Skeletal muscle cell (primary cell): ENCODE results near the gene ZNF254.
"Not testable (repeated sequence)": the region's sequence is repeated elsewhere in the genome, so short reads cannot be mapped to it uniquely, and the experiment has no call there.

Experiments used
- DNase-seq: peaks from one replicate; pipeline ENCODE4 v3.0.0-alpha.2; 2010; ENCODE audit warnings: low read depth
- H3K4me3 ChIP-seq: 2 replicates; pipeline ENCODE4 v1.5.1; 2011; ENCODE audit warnings: low read depth, mild to moderate bottlenecking, control low read depth, low read length, moderate library complexity

ZNF254 gene

DNA sequence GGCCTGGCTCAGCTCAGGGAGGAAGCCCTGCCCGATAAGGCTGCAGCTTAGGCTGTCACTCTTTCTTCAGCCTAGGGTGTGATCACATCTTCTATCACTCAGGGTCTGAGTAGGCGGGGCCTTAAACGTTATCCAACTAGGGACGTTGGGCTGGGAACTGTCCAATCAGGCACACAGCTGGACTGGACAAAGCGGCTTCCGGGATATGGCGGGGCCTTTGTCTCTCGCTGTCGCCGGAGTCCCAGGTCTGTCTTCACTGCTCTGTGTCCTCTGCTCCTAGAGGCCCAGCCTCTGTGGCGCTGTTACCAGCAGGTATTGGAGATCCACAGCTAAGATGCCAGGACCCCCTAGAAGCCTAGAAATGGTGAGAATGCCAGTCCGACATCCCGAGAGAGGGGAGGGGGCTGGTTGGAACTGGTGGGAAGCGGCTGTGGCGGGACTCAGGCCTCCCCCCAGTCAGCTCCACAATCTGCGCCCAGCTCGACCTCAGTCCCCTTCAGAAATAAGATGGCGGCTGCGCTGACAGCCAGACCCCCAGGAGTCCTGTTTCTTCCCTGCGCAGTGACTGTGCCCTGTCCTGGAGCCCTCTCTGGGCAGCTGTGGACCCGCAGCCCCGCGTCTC, at the start of gene ZNF254:
Gene ZNF254, plus strand, starts transcription at position 214 of the 622 bp plus-strand sequence. Its CDS starts 121 bp downstream, at position 335.
- peak within 1 kb of the TSS; percentile 91 for H3K4me3 ChIP-seq
- DNase-seq = peak; percentile 87

DNA sequence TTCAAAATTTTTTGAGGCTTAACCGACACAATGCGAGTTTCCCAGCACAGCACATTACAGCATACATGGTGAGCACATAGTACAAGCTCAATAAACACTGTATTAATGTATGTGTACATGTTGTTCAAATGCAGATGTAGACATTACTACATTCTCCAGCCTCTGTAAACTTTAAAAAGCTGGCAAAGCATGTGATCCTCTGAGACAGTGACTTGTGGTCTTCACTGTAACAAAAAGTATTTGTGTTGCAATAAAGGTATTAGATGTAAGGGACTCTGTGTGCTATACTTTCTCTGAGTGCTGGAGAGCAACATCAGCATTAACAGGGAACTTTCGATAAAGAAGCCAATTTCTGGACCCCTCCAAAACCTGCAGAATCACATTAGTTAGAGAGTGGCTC, 46.4 kb upstream of the ZNF254 start:
- no peak overlapping the region for H3K4me3 ChIP-seq
- DNase-seq = no peak

DNA sequence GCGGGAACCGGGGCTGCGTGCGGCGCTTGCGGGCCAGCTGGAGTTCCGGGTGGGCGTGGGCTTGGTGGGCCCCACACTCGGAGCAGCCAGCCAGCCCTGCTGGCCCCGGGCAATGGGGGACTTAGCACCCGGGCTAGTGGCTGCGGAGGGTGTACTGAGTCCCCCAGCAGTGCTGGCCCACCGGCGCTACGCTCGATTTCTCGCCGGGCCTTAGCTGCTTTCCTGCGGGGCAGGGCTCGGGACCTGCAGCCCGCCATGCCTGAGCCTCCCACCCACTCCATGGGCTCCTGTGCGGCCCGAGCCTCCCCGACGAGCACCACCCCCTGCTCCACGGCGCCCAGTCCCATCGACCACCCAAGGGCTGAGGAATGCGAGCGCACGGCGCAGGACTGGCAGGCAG, 45.7 kb upstream of the ZNF254 start:
- DNase-seq, H3K4me3 ChIP-seq: not testable (repeated sequence)

DNA sequence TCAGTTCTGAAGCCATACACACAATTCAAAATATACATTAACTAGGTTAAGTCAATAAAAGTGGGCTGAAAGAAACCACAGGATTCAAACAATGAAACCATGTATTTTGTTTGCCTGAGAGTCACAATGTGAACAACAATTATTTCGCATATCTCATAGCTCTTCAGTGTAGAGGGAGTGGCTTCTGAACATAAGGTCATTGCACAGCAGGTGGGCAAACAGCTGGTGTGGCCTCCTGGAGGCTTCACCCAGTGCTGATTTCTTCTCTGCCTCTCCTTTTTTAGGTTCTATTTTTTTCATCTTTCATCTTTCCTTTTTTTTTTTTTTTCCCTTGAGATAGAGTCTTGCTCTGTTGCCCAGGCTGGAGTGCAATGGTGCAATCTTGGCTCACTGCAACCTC, 40.4 kb upstream of the ZNF254 start:
- no peak overlapping the region for H3K4me3 ChIP-seq
- DNase-seq = no peak

DNA sequence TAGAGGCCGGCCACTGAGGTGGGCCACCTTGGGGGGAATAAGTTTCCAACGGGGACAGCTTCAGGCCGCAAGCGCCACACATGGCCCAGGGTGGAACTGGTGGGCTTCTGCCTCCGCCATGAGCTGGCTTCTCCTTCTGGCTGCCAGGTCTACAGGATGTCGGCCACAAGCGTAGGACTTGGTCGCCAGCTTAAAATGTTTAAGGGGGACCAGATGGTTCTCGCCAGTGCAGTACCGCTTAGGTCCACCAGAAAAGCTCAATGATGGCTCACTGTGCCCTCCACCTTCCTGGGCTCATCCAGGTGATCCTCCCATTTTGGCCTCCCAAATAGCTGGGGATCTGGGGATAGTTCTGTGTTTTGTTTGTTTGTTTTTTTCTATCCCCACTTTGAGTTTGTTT, 38.7 kb upstream of the ZNF254 start:
- no peak overlapping the region for H3K4me3 ChIP-seq
- DNase-seq = no peak

DNA sequence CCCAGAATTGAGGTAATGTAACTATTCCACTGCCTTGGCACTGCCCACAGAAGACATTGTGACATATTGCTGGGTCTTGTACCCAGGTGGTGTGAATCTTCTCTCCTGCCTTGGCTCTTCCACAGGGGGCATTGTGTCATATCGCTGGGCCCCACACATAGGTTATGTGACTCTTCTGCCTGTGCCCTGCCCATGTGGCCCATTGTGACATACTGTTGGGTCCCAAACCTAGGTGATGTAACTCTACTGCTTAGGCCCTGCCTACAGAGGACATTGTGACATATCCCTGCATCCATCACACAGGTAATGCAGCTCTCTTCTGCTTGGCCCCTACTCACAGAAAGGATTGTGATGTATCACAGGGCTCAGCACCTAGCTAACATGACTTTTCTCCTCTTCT, 37.5 kb upstream of the ZNF254 start:
- no peak for DNase-seq
- H3K4me3 ChIP-seq = no peak overlapping the region

- no peak overlapping the region for H3K4me3 ChIP-seq
- no peak for DNase-seq
Measured at GRCh38 chr19:24051516-24051915, 35.5 kb upstream of the ZNF254 start.

GRCh38 chr19:24052811-24053210, 34.2 kb upstream of the ZNF254 start:
- DNase-seq = peak; percentile 36

GRCh38 chr19:24053601-24054000, 33.4 kb upstream of the ZNF254 start:
- DNase-seq = no peak
- H3K4me3 ChIP-seq = no peak overlapping the region

More at GRCh38 chr19:24052811-24053210, 34.2 kb upstream of the ZNF254 start:
- no peak overlapping the region for H3K4me3 ChIP-seq

DNA sequence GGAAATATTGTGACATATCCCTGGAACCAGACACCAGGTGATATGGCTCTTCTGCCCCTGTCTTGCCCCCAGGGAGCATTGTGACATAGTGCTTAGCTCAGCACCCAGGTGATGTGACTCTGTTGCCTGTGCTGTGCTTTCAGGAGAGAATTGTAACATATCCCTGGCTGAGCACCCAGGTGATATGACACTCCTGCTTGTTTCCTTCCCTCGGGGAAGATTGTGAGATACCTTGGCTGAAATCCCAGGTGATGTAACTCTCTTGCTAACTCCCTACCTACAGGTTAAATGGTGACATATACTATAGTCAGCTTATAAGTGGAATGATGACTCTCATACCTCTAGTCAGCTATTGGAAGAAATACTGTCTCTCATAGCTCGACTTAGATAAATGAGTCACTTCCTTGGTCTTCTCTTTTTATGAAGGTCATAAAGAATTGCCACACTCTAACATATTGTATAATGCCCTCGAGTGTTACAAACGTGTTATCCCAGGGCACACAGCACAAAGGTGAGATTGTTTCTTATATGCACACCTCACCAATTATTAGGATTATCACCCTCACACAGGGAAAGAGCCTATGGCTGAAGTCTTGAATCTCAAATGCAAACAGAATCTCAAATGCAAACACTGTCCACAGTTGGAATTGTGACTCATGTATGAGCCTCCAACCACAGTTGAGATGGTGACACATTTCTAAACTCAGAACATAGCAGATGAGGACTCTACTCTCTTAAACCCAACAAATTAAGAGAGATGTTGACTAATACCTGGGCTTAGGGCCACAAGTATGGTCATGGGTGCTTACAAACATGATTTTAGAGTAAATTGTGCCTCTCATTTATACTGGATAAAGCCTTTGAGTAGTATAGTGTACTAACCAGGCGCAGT, 32.7 kb upstream of the ZNF254 start:
- H3K4me3 ChIP-seq = no peak overlapping the region
- DNase-seq = peak; percentile 46

DNA sequence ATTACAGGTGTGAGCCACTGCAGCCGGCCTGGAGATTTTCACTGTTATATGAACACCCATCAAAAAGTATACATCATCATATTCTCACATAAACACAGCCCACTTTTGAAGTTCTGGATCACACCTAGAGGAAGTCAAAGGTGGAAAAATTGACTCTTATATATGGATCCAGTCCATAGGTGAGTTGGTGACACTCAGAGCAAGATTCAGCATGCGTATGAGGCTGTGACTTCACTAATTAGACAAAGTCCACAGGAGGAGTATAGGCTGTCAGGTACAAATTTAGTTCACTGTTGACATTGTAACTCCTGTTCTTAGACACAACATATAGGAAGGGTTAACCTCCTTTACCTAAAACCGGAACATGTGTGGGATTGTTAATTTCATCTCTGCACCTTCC, 31.4 kb upstream of the ZNF254 start:
- H3K4me3 ChIP-seq = no peak overlapping the region

DNA sequence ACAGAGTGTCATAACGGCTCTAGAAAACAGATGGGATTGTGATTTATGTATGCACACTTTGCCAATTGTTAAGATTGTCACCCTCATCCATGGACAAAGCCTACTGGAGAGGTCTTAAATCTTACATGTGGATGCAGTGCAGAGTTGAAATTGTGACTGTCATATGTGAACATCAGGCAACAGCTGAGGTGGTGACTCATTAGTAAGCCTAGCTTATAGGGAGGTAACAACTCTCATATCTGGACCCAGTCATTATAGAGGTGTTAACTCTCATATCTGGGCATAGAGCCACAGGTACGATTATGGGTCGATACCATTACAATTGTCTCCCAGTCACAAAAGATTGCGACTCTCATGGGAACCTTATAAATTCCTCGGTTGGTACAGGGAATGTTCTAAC, 29.8 kb upstream of the ZNF254 start:
- DNase-seq = no peak
- no peak overlapping the region for H3K4me3 ChIP-seq

More for the DNA sequence above, 31.4 kb upstream of the ZNF254 start:
- DNase-seq = no peak

GRCh38 chr19:24059563-24060295, 27.3 kb upstream of the ZNF254 start:
- DNase-seq = no peak
- no peak overlapping the region for H3K4me3 ChIP-seq

DNA sequence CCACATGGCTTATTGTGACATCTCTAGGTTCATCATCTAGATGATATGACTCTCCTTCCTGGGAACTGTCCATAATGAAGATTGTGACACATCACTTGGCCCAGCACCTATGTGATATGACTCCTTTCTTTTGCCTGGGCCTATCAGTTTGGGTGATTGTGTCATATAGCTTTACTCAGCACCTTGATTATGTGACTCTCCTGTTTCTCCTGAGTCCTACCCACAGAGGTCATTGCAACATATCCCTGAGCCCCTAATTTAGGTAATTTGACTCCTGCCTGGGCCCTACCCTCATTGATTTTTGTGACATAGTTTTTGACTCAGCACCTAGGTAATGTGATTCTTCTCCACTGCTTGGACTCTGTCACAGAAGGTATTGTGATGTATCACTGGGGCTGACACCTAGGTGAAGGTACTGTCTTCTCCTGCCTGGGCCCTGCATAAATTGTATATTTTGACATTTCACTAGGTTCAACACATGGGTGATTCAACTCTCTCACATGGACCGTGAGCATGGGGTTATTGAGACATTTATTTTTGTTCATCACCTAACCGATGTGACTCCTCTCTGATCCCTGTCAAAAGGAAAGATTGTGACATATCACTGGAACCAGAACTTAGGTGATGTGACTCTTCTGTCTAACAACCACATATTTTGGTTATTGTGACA, 26.2 kb upstream of the ZNF254 start:
- no peak overlapping the region for H3K4me3 ChIP-seq
- DNase-seq = no peak

GRCh38 chr19:24062190-24062589, 24.8 kb upstream of the ZNF254 start:
- no peak for DNase-seq
- H3K4me3 ChIP-seq = no peak overlapping the region

- H3K4me3 ChIP-seq = no peak overlapping the region
- DNase-seq = no peak
Measured at GRCh38 chr19:24063295-24063694, 23.7 kb upstream of the ZNF254 start.

DNA sequence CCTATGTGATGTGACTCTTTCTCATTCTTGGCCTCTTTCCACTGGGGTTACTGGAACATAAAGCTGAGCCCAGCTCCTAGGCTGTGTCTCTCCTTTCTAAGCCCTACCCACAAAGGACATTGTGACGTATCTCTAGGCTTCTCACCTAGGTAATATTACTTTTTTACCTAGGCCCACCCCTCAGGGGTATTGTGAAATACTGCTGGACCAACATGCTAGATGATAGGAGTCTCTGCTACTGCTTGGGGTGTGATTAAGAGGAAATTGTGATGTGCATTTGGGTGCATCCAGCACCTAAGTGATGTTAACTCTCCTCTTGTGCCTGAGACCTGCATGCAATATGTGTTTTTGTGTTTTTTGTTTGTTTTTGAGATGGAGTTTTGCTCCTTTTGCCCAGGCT, 22.8 kb upstream of the ZNF254 start:
- DNase-seq = no peak
- no peak overlapping the region for H3K4me3 ChIP-seq

GRCh38 chr19:24065243-24065642, 21.7 kb upstream of the ZNF254 start:
- no peak overlapping the region for H3K4me3 ChIP-seq
- DNase-seq = no peak

DNA sequence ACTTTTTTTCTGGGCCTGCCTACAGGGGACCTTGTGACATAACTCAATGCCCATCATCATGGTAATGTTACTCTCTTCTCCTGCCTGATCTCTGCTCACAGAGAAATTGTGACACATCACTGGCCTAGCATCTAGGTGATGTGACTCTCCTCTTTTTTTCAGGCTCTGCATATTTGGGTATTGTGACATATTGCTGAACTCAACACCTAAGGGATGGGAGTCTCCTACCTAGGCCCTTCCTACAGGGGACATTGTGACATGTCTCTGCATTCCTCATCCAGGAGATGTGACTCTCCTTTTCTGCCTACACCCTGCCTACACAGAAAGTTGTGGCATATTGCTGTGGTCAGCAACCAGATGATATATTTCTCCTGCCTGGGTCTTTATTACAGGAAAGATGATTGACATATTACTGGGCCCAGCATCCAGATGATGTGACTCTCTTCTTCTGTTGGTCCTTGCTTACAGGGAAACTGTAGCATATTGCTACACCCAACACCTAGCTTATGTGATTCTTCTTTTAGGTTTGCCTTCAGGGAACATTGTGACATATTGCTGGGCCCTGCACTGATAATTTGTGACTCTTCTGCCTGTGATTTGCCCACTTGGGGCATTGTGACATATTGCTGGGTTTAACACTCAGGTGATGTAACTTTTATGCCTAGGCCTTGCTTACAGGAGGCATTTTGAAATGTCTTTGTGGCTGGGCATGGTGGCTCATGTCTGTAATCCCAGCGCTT, 21.0 kb upstream of the ZNF254 start:
- no peak overlapping the region for H3K4me3 ChIP-seq
- DNase-seq = no peak
